OCI-LY1 (cell line): ENCODE measurements around the gene CPNE8.

Experiments
- EZH2 ChIP-seq: fragments of 200-600 bp; sonication (generic), shearing (Covaris generic); IDR thresholded peaks from 2 replicates; pipeline ENCODE4 v1.8.0; 2017; ENCODE audit warnings: borderline replicate concordance, mixed run types, mild to moderate bottlenecking, antibody characterized with exemption, low read length, moderate library complexity, mixed read lengths
- TF ChIP-seq, protein P1 (sequence below): fragments of 200-600 bp; sonication (generic), shearing (Covaris generic); IDR thresholded peaks from 2 replicates; pipeline ENCODE4 v1.5.1; 2017; ENCODE audit warnings: mild to moderate bottlenecking, antibody characterized with exemption, low read length, moderate library complexity, mixed read lengths

DNA sequence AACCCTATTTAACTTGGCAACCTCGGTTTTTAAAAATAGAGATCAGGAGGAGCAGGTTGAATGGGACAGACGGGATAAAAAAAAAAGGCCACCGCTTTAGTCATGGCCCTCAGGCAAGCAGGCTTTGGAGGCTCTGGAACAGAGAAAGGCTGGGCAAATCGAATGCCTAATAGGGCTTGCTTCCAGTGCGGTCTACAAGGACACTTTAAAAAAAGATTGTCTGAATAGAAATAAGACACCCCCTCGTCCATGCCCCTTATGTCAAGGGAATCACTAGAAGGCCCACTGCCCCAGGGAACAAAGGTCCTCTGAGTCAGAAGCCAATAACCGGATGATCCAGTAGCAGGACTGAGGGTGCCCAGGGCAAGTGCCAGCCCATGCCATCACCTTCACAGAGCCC lies 265.8 kb downstream of the CPNE8 start:
- TF ChIP-seq, protein P1, sequence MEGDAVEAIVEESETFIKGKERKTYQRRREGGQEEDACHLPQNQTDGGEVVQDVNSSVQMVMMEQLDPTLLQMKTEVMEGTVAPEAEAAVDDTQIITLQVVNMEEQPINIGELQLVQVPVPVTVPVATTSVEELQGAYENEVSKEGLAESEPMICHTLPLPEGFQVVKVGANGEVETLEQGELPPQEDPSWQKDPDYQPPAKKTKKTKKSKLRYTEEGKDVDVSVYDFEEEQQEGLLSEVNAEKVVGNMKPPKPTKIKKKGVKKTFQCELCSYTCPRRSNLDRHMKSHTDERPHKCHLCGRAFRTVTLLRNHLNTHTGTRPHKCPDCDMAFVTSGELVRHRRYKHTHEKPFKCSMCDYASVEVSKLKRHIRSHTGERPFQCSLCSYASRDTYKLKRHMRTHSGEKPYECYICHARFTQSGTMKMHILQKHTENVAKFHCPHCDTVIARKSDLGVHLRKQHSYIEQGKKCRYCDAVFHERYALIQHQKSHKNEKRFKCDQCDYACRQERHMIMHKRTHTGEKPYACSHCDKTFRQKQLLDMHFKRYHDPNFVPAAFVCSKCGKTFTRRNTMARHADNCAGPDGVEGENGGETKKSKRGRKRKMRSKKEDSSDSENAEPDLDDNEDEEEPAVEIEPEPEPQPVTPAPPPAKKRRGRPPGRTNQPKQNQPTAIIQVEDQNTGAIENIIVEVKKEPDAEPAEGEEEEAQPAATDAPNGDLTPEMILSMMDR = no peak
- no peak for TF ChIP-seq EZH2
